Liver (tissue), 9 donors: ENCODE results near the gene CHN1. TPM values are rescaled to one million over a fixed set of nuclear protein-coding genes. Genes with fewer than 3 reads are reported as not detected.

Experiments used
- DNase-seq: peaks from one replicate; pipeline ENCODE4 v3.0.0-alpha.2; 2017; ENCODE audit warnings: low spot score
- H3K27ac ChIP-seq, 2 donors: one replicate each; pipeline ENCODE4 v1.7.0; 2013; ENCODE audit warnings: inconsistent platforms in 2 of 2, low read length in 2 of 2, control low read depth in 1 of 2, low read depth in 1 of 2, mild to moderate bottlenecking in 1 of 2
- H3K27me3 ChIP-seq, 4 donors: one replicate each; pipeline versions ENCODE4 v1.6.1 to v1.7.0; 2013; ENCODE audit warnings: low read length in 3 of 4, inconsistent platforms in 1 of 4, mild to moderate bottlenecking in 1 of 4, moderate library complexity in 1 of 4; ENCODE audit not compliant: control insufficient read depth in 4 of 4, insufficient read depth in 4 of 4
- H3K36me3 ChIP-seq, 4 donors: one replicate each; pipeline versions ENCODE4 v1.6.1 to v1.7.0; 2013; ENCODE audit warnings: low read length in 3 of 4, mild to moderate bottlenecking in 3 of 4, low read depth in 1 of 4, moderate library complexity in 1 of 4; ENCODE audit not compliant: control insufficient read depth in 4 of 4, insufficient read depth in 3 of 4
- H3K4me1 ChIP-seq, 4 donors: one replicate each; pipeline versions ENCODE4 v1.6.1 to v1.7.0; 2013; ENCODE audit warnings: low read length in 3 of 4, mild to moderate bottlenecking in 3 of 4, moderate library complexity in 1 of 4; ENCODE audit not compliant: control insufficient read depth in 4 of 4, insufficient read depth in 4 of 4
- H3K4me3 ChIP-seq, 3 donors: one replicate each; pipeline versions ENCODE4 v1.6.1 to v1.7.0; 2013; ENCODE audit warnings: low read length in 3 of 3, control low read depth in 1 of 3, low read depth in 1 of 3, mild to moderate bottlenecking in 1 of 3
- H3K9ac ChIP-seq, 2 donors: one replicate each; pipeline ENCODE4 v1.7.0; 2013; ENCODE audit warnings: low read length in 2 of 2, mild to moderate bottlenecking in 2 of 2, moderate library complexity in 2 of 2, control low read depth in 1 of 2, low read depth in 1 of 2
- H3K9me3 ChIP-seq, 4 donors: one replicate each; pipeline versions ENCODE4 v1.6.1 to v1.7.0; 2013; ENCODE audit warnings: low read length in 3 of 4; ENCODE audit not compliant: control insufficient read depth in 4 of 4
- ATF3 ChIP-seq: IDR thresholded peaks from 2 replicates; pipeline ENCODE4 v1.6.1; 2016; ENCODE audit warnings: antibody characterized with exemption
- CTCF ChIP-seq: fragments of 150-350 bp; IDR thresholded peaks from 2 replicates; pipeline ENCODE4 v1.5.1; 2017; ENCODE audit warnings: improper control_type of control experiment, low read depth, low read length; ENCODE audit not compliant: missing input control
- EGR1 ChIP-seq, 2 donors: IDR thresholded peaks; 2 replicates each; pipeline ENCODE4 v1.6.1; 2016 to 2018; ENCODE audit warnings: antibody characterized with exemption in 2 of 2, low read depth in 2 of 2
- FOXA1 ChIP-seq: IDR thresholded peaks from 2 replicates; pipeline ENCODE4 v1.6.1; 2016; ENCODE audit warnings: antibody characterized with exemption
- FOXA2 ChIP-seq: IDR thresholded peaks from 2 replicates; pipeline ENCODE4 v1.6.1; 2016; ENCODE audit warnings: antibody characterized with exemption
- HNF4A ChIP-seq, 2 donors: conservative IDR thresholded peaks; 2 replicates each; pipeline ENCODE4 v1.6.1; 2016; ENCODE audit warnings: antibody characterized with exemption in 2 of 2, mild to moderate bottlenecking in 2 of 2
- HNF4G ChIP-seq: IDR thresholded peaks from 2 replicates; pipeline ENCODE4 v1.6.1; 2016; ENCODE audit warnings: antibody characterized with exemption
- MAX ChIP-seq: IDR thresholded peaks from 2 replicates; pipeline ENCODE4 v1.6.1; 2016; ENCODE audit warnings: antibody characterized with exemption
- RAD21 ChIP-seq, 2 donors: IDR thresholded peaks; 2 replicates each; pipeline ENCODE4 v1.6.1; 2016; ENCODE audit warnings: antibody characterized with exemption in 2 of 2, mild to moderate bottlenecking in 2 of 2
- REST ChIP-seq: IDR thresholded peaks from 2 replicates; pipeline ENCODE4 v1.6.1; 2016; ENCODE audit warnings: antibody characterized with exemption, mild to moderate bottlenecking
- RXRA ChIP-seq, 2 donors: IDR thresholded peaks; 2 replicates each; pipeline ENCODE4 v1.6.1; 2017 to 2018; ENCODE audit warnings: antibody characterized with exemption in 2 of 2, mild to moderate bottlenecking in 1 of 2
- SP1 ChIP-seq: IDR thresholded peaks from 2 replicates; pipeline ENCODE4 v1.6.1; 2018; ENCODE audit warnings: antibody characterized with exemption, mild to moderate bottlenecking
- TAF1 ChIP-seq: conservative IDR thresholded peaks from 2 replicates; pipeline ENCODE4 v1.6.1; 2016; ENCODE audit warnings: antibody characterized with exemption, mild to moderate bottlenecking
- YY1 ChIP-seq: IDR thresholded peaks from 2 replicates; pipeline ENCODE4 v1.6.1; 2016; ENCODE audit warnings: antibody characterized with exemption, mild to moderate bottlenecking
- ZBTB33 ChIP-seq: IDR thresholded peaks from 2 replicates; pipeline ENCODE4 v1.6.1; 2016; ENCODE audit warnings: antibody characterized with exemption
- WGBS: extraction: QIAGEN DNeasy Blood & Tissue Kit; methylation state at CpG from one replicate; pipeline ENCODE4 v1.1.7; 2013; 5-methylcytosine and 5-hydroxymethylcytosine counted together
- polyA plus RNA-seq, 2 donors: library from polyadenylated mRNA; stranded (reverse) in 1 of 2; unstranded in 1 of 2; fragments of 200-250 nt in 1 of 2; fragments of >200 nt in 1 of 2; fragmentation: Nextera tagmentation in 1 of 2; extraction: Ambion mirVana in 1 of 2; gene quantifications; one replicate each; pipeline versions ENCODE4 v1.2.1 to v1.2.3, GENCODE V29; 2013 to 2015
- total RNA-seq, 2 donors: library from RNA; depleted of rRNA; stranded (reverse); fragments of >200 nt; gene quantifications; one replicate each; pipeline ENCODE4 v1.2.3, GENCODE V29; 2014
- donor health status: healthy.
- donor health status: healthy.
- donor health status: healthy.
- donor health status: healthy.
- donor health status: healthy.

CHN1 gene
- total and polyA plus RNA-seq, 4 donors, result 0.66 to 1.6 (median 1.1) TPM

- H3K27me3 ChIP-seq, result no peaks in the 10 kb centered on the region
- no peak for TF ChIP-seq HNF4G
- TF ChIP-seq RXRA (IDR thresholded peaks at IDR 0.05), result no peak
- no peak for TF ChIP-seq CTCF
- no peak for TF ChIP-seq MAX
- no peak for TF ChIP-seq HNF4A (conservative IDR thresholded peaks at IDR 0.05)
- no peak for TF ChIP-seq EGR1 (IDR thresholded peaks at IDR 0.05; ENCODE audit: low read depth in 2 of 2)
- TF ChIP-seq SP1, result no peak
- TF ChIP-seq ZBTB33, result no peak
- TF ChIP-seq REST, result no peak
- no peak overlapping the region for H3K27ac ChIP-seq
- DNase-seq, result no peak
- no peak overlapping the region for H3K9ac ChIP-seq
- H3K9me3 ChIP-seq, result no peaks in the 10 kb centered on the region
- no peaks in the 10 kb centered on the region for H3K4me1 ChIP-seq
- no peak overlapping the region for H3K4me3 ChIP-seq
- WGBS, result 85% methylated on average over 5 of the region's 5 CpGs
- no peaks in the 10 kb centered on the region for H3K36me3 ChIP-seq
Measured at GRCh38 chr2:174784909-174785308, 220.3 kb downstream of the CHN1 start.

GRCh38 chr2:174784316-174784715 is 220.9 kb downstream of the CHN1 start:
- no peaks in the 10 kb centered on the region for H3K4me1 ChIP-seq
- no peaks in the 10 kb centered on the region for H3K36me3 ChIP-seq
- no peak overlapping the region for H3K27ac ChIP-seq
- no peaks in the 10 kb centered on the region for H3K9me3 ChIP-seq
- no peak for DNase-seq
- H3K9ac ChIP-seq, result no peak overlapping the region
- no peaks in the 10 kb centered on the region for H3K27me3 ChIP-seq
- H3K4me3 ChIP-seq, result no peak overlapping the region
- WGBS, result 93% methylated on average over 7 of the region's 7 CpGs
- TF ChIP-seq RAD21 (IDR thresholded peaks at IDR 0.05) (no peak), ATF3 (no peak), ZBTB33 (no peak), HNF4A (conservative IDR thresholded peaks at IDR 0.05) (no peak), MAX (no peak), FOXA2 (no peak), YY1 (no peak), HNF4G (no peak), REST (no peak), EGR1 (IDR thresholded peaks at IDR 0.05; ENCODE audit: low read depth in 2 of 2) (no peak), FOXA1 (no peak), TAF1 (no peak), CTCF (no peak)
